Spinal cord (tissue), 10 donors: ENCODE measurements around the gene CEP192. TPM values are rescaled to one million over a fixed set of nuclear protein-coding genes. Genes with fewer than 3 reads are reported as not detected.

Experiments
- DNase-seq, 6 donors: peaks; one replicate each; pipeline versions ENCODE4 v3.0.0 to v3.0.0-alpha.2; 2013 to 2015; ENCODE audit warnings: low spot score in 6 of 6, low read depth in 4 of 6
- H3K27ac ChIP-seq: one replicate; pipeline ENCODE4 v1.5.1; 2013; ENCODE audit warnings: low read depth, low read length, control low read depth
- H3K27me3 ChIP-seq: one replicate; pipeline ENCODE4 v1.6.1; 2013; ENCODE audit warnings: low read length; ENCODE audit not compliant: control insufficient read depth, insufficient read depth
- H3K36me3 ChIP-seq: one replicate; pipeline ENCODE4 v1.6.1; 2013; ENCODE audit warnings: low read length; ENCODE audit not compliant: control insufficient read depth, insufficient read depth
- H3K4me1 ChIP-seq: one replicate; pipeline ENCODE4 v1.6.1; 2013; ENCODE audit warnings: low read length; ENCODE audit not compliant: control insufficient read depth, insufficient read depth
- H3K4me3 ChIP-seq: one replicate; pipeline ENCODE4 v1.5.1; 2013; ENCODE audit warnings: low read depth, low read length, control low read depth
- H3K9me3 ChIP-seq: one replicate; pipeline ENCODE4 v1.6.1; 2013; ENCODE audit warnings: low read length; ENCODE audit not compliant: control insufficient read depth, insufficient read depth
- WGBS: methylation state at CpG from one replicate; pipeline ENCODE4 v1.1.5; 2013; ENCODE audit warnings: missing lambda C conversion rate; ENCODE audit not compliant: insufficient coverage; 5-methylcytosine and 5-hydroxymethylcytosine counted together
- polyA plus RNA-seq, 2 donors: library from polyadenylated mRNA; unstranded; fragments of 120-200 nt; gene quantifications; one replicate each; pipeline ENCODE4 v1.2.1, GENCODE V29; 2013; ENCODE audit not compliant: insufficient read length in 2 of 2
- total RNA-seq, 2 donors: library from RNA; depleted of rRNA in 1 of 2; stranded (reverse); fragments of 120-200 nt in 1 of 2; fragments of >200 nt in 1 of 2; gene quantifications; one replicate each; pipeline versions ENCODE4 v1.2.3 to v1.2.4, GENCODE V29; 2013 to 2014
- donor health status: healthy.

The CEP192 gene
- total and polyA plus RNA-seq, 4 donors: 25.7 to 55.1 (median 34.6) TPM

DNA sequence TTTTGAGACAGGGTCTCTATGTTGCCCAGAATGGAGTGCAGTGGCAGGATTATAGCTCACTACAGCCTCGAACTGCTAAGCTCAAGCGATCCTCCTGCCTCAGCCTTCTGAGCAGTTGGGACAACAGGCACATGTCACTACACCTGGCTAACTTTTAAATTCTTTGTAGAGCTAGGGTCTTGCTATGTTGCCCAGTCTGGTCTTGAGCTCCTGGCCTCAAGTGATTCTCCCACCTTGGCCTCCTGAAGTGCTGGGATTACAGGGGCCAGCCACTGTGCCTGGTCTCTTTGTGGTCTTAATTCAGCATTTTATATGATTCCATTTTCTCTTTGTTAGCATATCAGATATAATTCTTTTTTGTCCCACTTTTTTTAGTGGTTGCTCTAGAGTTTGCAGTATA lies 34.1 kb downstream of the CEP192 start:
- H3K27me3 ChIP-seq: no peaks in the 10 kb centered on the region
- no peak overlapping the region for H3K27ac ChIP-seq
- 100% methylated on average over 2 of the region's 2 CpGs for WGBS
- H3K4me1 ChIP-seq: no peaks in the 10 kb centered on the region
- H3K4me3 ChIP-seq: no peak overlapping the region
- no peak for DNase-seq
- H3K36me3 ChIP-seq: peaks cover 3% of the 10 kb centered on the region
- no peaks in the 10 kb centered on the region for H3K9me3 ChIP-seq

DNA sequence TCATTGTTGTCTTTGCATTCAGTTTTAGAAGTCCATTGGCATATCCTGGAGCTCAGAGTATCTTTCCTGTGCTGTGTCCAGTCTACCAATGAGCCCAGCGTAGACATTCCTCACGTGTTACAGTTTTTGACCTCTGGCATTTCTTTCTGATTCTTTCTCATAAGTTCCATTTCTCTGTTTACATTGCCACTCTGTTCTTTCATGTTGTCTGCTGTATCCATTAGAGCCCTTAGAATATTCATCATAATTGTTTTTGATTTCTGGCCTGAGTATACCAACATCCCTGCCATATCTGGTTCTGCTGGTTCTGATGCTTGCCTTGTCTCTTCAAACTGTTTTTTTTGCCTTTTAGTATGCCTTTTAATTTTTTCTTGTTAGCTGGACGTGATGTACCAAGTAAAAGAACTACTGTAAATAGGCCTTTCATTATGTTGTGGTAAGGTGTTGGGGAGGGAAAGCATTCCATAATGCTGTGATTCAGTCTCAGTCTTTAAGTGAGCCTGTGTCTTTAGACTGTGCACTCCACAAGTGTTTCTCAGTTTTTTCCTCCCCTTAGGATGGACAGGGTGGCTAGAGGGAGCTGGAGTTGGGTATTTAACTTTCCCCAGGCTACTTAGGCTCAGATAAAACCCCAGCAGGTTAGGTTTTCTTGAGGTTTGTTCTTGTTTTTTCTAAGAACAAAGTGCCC lies 35.6 kb downstream of the CEP192 start:
- Histone ChIP-seq H3K4me3 (no peak overlapping the region), H3K36me3 (peaks cover 9% of the 10 kb centered on the region), H3K27ac (no peak overlapping the region), H3K27me3 (no peaks in the 10 kb centered on the region), H3K4me1 (no peaks in the 10 kb centered on the region), H3K9me3 (no peaks in the 10 kb centered on the region)
- DNase-seq: no peak
- 91% methylated on average over 2 of the region's 3 CpGs for WGBS

DNA sequence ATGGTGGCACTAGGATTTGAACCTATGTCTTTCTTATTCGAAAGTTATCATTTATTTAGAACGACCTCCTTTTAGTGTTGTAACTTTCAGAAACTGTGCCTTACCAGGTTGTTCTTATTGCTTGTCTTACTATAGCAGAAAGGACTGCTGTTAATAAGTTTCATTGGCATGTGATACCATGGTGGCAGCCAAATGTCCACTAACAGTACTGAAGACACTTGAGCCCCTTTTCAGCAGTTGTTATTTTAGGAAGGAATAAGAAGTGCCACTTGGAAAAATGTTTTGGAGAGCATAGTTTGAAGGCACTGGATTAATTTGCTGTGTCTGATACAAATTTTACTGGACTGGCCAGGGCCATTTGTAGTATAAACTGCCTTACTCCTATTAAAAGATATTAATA lies 37.7 kb downstream of the CEP192 start:
- Histone ChIP-seq H3K9me3 (no peaks in the 10 kb centered on the region), H3K4me3 (no peak overlapping the region), H3K27me3 (no peaks in the 10 kb centered on the region), H3K27ac (no peak overlapping the region), H3K36me3 (peaks cover 18% of the 10 kb centered on the region), H3K4me1 (no peaks in the 10 kb centered on the region)
- 100% methylated on average over 2 of the region's 2 CpGs for WGBS
- DNase-seq: no peak

DNA sequence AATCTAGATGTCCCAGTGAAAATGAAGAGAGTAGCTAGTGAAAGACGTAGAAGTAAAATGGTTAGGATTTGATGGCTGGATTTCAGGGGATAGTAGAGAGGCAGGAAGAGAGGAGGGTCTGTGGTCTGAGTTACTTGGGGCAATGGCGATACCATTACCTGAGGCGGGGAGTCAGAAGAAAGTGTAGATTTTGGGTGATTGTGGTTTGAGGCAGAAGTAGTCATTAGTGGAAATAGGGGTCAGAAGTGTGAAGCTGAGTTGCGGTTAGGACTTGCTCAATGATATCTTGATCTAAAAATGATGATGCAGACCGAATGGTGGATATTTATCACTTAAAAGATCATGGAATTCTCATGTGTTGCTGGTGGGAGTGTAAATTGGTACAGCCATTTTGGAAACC lies 41.0 kb downstream of the CEP192 start:
- H3K9me3 ChIP-seq: no peaks in the 10 kb centered on the region
- 100% methylated on average over 4 of the region's 5 CpGs for whole genome bisulfite sequencing
- no peak overlapping the region for H3K4me3 ChIP-seq
- no peak overlapping the region for H3K27ac ChIP-seq
- DNase-seq: no peak
- peaks cover 24% of the 10 kb centered on the region for H3K36me3 ChIP-seq
- H3K27me3 ChIP-seq: no peaks in the 10 kb centered on the region
- no peaks in the 10 kb centered on the region for H3K4me1 ChIP-seq

DNA sequence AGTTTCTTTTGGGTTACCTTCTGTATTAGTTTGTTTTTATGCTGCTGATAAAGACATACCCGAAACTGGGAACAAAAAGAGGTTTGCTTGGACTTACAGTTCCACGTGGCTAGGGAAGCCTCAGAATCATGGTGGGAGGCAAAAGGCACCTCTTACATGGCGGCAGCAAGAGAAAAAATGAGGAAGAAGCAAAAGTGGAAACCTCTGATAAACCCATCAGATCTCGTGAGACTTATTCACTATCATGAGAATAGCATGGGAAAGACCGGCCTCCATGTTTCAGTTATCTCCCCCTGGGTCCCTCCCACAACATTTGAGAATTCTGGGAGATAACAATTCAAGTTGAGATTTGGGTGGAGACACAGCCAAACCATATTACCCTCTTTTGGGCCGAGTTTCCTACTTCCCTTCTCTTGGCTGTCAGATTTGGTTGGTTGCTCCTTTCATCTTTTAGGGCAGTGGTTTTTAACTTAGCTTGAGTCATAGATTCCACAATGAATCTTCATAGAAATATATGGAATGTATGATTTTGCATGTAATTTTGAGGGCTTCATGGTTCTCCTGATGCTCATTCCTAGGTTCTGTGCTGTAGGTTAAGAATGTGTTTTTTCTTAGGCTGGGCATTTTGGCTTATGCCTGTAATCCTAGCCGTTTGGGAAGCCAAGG lies 44.2 kb downstream of the CEP192 start:
- no peak overlapping the region for H3K27ac ChIP-seq
- no peaks in the 10 kb centered on the region for H3K4me1 ChIP-seq
- WGBS: 100% methylated on average over 1 of the region's 7 CpGs
- no peaks in the 10 kb centered on the region for H3K9me3 ChIP-seq
- H3K27me3 ChIP-seq: no peaks in the 10 kb centered on the region
- DNase-seq: no peak
- H3K4me3 ChIP-seq: no peak overlapping the region
- H3K36me3 ChIP-seq: peaks cover 27% of the 10 kb centered on the region

DNA sequence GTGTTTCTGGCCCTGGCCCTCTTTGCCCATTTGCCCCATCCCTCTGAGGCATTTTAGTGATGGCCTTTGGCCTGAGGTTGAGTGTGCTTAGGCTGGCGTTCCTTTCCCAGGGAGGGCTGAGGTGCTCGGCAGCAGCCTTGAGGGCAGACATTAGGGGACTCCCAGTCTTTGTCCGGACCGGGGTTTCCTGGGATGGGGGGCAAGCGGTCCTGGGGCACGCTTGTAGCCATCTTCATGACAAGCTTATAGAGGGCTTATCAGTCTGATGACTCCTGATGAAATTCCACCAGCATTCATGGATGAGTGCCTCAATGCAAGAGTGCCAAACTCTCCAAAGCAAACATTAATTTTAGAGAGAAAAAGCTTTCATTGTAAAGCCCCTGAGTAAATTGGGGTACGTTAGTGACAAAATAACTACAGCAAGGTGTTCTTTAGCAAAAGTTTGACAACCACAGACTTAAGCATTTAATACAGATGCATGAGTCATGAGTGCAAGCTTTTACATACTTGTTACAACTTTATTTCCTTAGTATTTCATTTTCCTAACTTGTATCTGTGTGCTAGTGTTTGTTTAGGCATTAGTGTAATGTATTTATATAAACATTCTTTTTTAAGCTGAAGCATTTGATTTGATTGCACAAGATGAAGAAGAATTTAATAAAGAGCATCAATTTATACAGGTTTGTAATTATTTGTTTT lies 45.6 kb downstream of the CEP192 start:
- Histone ChIP-seq H3K9me3 (no peaks in the 10 kb centered on the region), H3K4me1 (no peaks in the 10 kb centered on the region), H3K36me3 (peaks cover 24% of the 10 kb centered on the region), H3K4me3 (no peak overlapping the region), H3K27ac (no peak overlapping the region), H3K27me3 (no peaks in the 10 kb centered on the region)
- no peak for DNase-seq
- 98% methylated on average over 6 of the region's 7 CpGs for WGBS

DNA sequence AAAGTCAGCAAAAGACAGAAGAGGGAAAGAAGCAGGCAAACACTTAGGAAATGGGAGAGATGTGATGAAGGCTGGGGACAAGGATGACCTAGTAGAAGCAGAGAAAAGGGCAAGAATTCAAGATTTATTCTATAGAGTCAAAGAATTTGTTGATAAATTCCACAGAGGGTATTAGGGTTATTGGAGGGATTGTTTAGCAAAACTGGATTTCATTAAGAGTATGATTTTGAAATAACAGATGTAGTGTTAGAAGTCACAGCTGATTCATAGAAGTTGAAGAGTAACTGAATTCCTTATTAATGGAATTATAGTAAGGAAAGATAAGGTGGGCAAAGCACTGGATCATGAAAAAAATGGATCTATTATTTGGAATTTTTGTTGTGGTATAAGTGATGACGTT lies 48.6 kb downstream of the CEP192 start:
- no CpG with 5 or more reads among the region's 1 CpG for WGBS

DNA sequence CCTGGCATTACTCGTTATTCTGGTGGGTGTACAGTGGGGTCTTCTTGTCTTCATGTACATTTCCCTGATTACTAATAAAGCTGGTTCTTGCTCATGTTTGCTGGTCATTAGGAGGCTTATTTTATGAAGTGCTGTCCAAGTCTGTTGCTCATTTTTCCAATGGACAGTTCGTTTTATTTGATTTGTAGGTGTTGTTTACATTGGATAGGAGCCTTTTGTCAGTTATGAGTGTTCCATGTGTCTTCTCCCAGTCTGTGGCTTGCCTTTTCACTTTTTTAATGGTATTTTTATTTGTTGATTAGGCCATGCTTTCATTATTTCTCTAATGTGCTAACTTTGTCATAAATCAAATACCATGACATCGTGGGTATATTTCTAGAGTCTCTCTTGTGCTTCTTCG lies 51.9 kb downstream of the CEP192 start:
- no peaks in the 10 kb centered on the region for H3K4me1 ChIP-seq
- no peak for DNase-seq
- H3K9me3 ChIP-seq: no peaks in the 10 kb centered on the region
- H3K27me3 ChIP-seq: no peaks in the 10 kb centered on the region
- peaks cover 11% of the 10 kb centered on the region for H3K36me3 ChIP-seq
- WGBS: 92% methylated on average over 2 of the region's 4 CpGs
- H3K27ac ChIP-seq: no peak overlapping the region
- no peak overlapping the region for H3K4me3 ChIP-seq

More for the DNA sequence above, 48.6 kb downstream of the CEP192 start:
- Histone ChIP-seq H3K9me3 (no peaks in the 10 kb centered on the region), H3K36me3 (peaks cover 13% of the 10 kb centered on the region), H3K4me3 (no peak overlapping the region), H3K4me1 (no peaks in the 10 kb centered on the region), H3K27me3 (no peaks in the 10 kb centered on the region), H3K27ac (no peak overlapping the region)
- DNase-seq: no peak

DNA sequence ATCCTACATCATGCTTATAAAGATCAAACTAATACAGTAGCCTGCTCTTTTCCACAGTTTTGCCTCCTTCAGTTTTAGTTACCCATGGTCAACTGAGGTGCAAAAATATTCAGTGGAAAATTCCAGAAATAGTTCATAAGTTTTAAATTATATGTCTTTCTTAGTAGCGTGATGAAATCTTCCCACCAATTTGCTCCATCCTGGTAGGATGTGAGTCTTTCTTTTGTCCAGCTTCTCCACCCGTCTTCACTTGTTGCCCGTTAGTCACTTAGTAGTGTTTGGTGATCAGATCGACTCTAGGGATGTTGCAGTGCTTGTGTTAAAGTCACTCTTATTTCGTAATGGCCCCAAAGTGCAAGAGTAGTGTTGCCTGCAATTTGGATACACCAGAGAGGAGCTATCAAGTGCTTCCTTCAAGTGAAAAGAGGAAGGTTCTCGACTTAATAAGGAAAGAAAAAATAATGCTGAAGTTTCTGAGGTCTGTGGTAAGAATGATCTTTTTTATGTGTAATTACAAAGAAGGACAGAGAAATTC lies 57.0 kb downstream of the CEP192 start:
- H3K27me3 ChIP-seq: no peaks in the 10 kb centered on the region
- H3K27ac ChIP-seq: no peak overlapping the region
- 89% methylated on average over 4 of the region's 6 CpGs for WGBS
- no peak overlapping the region for H3K4me3 ChIP-seq
- no peaks in the 10 kb centered on the region for H3K4me1 ChIP-seq
- no peaks in the 10 kb centered on the region for H3K9me3 ChIP-seq
- DNase-seq: no peak
- peaks cover 9% of the 10 kb centered on the region for H3K36me3 ChIP-seq
